Astrocyte (in vitro differentiated cells and primary cell): Measurements from ENCODE around the gene HLX. TPM values are rescaled to one million over a fixed set of nuclear protein-coding genes. Genes with fewer than 3 reads are reported as not detected.

Experiments used
- DNase-seq: peaks from one replicate; pipeline ENCODE4 v3.0.0-alpha.2; 2010; ENCODE audit warnings: low read depth
- FAIRE-seq: peaks from 2 replicates; lab custom pipeline; 2011; peaks lifted over from hg19 to GRCh38; lab: Jason Lieb, UNC
- H2AFZ ChIP-seq: 2 replicates; pipeline ENCODE4 v1.6.0; 2012; ENCODE audit warnings: low read depth, low read length, inconsistent platforms
- H3K27ac ChIP-seq: 2 replicates; pipeline ENCODE4 v1.5.1; 2011; ENCODE audit warnings: low read depth, low read length, inconsistent platforms
- H3K27me3 ChIP-seq: 2 replicates; pipeline ENCODE4 v1.6.0; 2011; ENCODE audit warnings: low read length, inconsistent platforms; ENCODE audit not compliant: insufficient read depth
- H3K36me3 ChIP-seq: 2 replicates; pipeline ENCODE4 v1.5.1; 2011; ENCODE audit warnings: low read length, inconsistent platforms; ENCODE audit not compliant: insufficient read depth
- H3K4me1 ChIP-seq: 2 replicates; pipeline ENCODE4 v1.5.1; 2011; ENCODE audit warnings: low read length, inconsistent platforms; ENCODE audit not compliant: insufficient read depth
- H3K4me2 ChIP-seq: 2 replicates; pipeline ENCODE4 v1.6.0; 2012; ENCODE audit warnings: low read length, inconsistent platforms
- H3K4me3 ChIP-seq: 2 replicates; pipeline ENCODE4 v1.5.1; 2011; ENCODE audit warnings: low read depth, mild to moderate bottlenecking, low read length, inconsistent platforms; ENCODE audit not compliant: insufficient read depth
- H3K79me2 ChIP-seq: 2 replicates; pipeline ENCODE4 v1.6.0; 2012; ENCODE audit warnings: mild to moderate bottlenecking, low read length, inconsistent platforms; ENCODE audit not compliant: insufficient read depth
- H3K9ac ChIP-seq: 2 replicates; pipeline ENCODE4 v1.6.0; 2012; ENCODE audit warnings: mild to moderate bottlenecking, low read length, inconsistent platforms
- H3K9me3 ChIP-seq: 2 replicates; pipeline ENCODE4 v1.5.1; 2012; ENCODE audit warnings: low read depth, mild to moderate bottlenecking, low read length, inconsistent platforms; ENCODE audit not compliant: insufficient read depth
- H4K20me1 ChIP-seq: 2 replicates; pipeline ENCODE4 v1.6.0; 2012; ENCODE audit warnings: low read length, inconsistent platforms; ENCODE audit not compliant: insufficient read depth
- H3K27ac Mint-ChIP-seq: one replicate; pipeline ENCODE4 v1.8.0; 2021; ENCODE audit warnings: mild to moderate bottlenecking, mixed read lengths; ENCODE audit not compliant: unreplicated experiment
- H3K27me3 Mint-ChIP-seq: one replicate; pipeline ENCODE4 v1.8.0; 2021; ENCODE audit warnings: low read depth, mixed read lengths; ENCODE audit not compliant: unreplicated experiment
- H3K36me3 Mint-ChIP-seq: one replicate; pipeline ENCODE4 v1.8.0; 2021; ENCODE audit warnings: low read depth, mixed read lengths; ENCODE audit not compliant: unreplicated experiment
- H3K4me1 Mint-ChIP-seq: one replicate; pipeline ENCODE4 v1.8.0; 2021; ENCODE audit warnings: low read depth, mixed read lengths; ENCODE audit not compliant: unreplicated experiment
- H3K4me3 Mint-ChIP-seq: one replicate; pipeline ENCODE4 v1.8.0; 2021; ENCODE audit warnings: mild to moderate bottlenecking, moderate library complexity, mixed read lengths; ENCODE audit not compliant: unreplicated experiment
- H3K9me3 Mint-ChIP-seq: one replicate; pipeline ENCODE4 v1.8.0; 2021; ENCODE audit warnings: mild to moderate bottlenecking, mixed read lengths; ENCODE audit not compliant: unreplicated experiment
- EZH2 ChIP-seq: IDR thresholded peaks from 2 replicates; pipeline ENCODE4 v1.6.1; 2012; ENCODE audit warnings: mild to moderate bottlenecking, low read length, inconsistent platforms; ENCODE audit not compliant: insufficient read depth
- total RNA-seq: library from RNA; stranded (reverse); gene quantifications from 2 replicates; pipeline ENCODE4 v1.2.1, GENCODE V29; 2021
- TF ChIP-seq, protein P1 (sequence below): IDR thresholded peaks from 2 replicates; pipeline ENCODE4 v1.5.1; 2011; ENCODE audit warnings: low read depth, mild to moderate bottlenecking, inconsistent platforms, low read length, moderate library complexity; ENCODE audit not compliant: insufficient read depth

The HLX gene
- total RNA-seq, 1 donor from 2014 or later = 1.4 TPM

DNA sequence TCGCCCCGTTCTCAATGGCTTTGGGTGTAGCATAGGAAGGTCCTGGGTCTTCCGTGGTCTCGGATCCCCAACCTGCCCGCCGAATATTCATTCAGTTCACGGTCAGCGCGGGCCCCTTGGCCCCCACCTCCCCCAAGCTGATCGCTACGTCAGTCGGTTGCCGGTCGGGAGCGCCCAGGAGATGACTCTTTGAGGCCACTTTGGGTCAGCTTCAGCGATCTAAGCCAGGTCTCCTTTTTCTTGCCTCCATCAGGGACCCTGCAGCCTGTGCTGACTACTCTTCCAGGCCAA, 12.8 kb downstream of the HLX start:
- H3K4me1 Mint-ChIP-seq = peaks cover 2% of the 10 kb centered on the region

DNA sequence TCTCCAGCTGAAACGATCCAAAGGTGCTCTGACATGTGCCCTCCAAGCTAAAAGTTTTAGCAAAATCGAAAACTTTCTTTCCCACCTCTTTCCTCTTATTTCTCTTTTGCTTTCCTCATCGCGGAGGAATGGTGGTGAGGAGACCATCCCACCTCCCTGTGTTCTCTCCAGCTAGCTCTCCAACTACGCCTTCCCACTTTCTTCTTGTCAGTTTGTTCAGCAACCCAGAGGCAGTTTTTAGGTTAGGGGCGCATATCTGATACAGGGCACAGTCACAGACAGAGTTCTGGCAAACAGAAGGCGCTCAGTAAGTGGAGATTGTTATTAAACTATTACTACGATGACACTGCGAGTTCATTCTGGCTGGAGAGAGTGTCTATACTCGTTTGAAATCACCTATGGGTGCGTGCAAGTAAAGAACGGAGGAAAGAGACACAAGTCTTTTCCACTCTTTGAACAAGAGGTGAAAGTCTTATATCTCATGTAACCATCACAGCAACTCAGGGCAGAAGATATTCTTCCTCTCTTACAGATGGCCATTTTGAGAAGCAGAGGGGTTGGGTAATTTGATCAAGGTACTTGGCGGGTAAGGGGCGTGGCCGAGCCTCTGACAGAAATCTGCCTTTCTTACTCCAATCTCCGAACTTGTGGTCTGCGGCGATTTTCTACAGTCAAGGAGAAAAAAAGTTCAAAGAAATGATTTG, 13.9 kb downstream of the HLX start:
- Mint-ChIP-seq H3K27ac (peak overlapping the region; percentile 34), H3K4me1 (peaks cover 2% of the 10 kb centered on the region), H3K4me3 (no peak overlapping the region), H3K9me3 (peaks cover 53% of the 10 kb centered on the region), H3K27me3 (peaks cover 97% of the 10 kb centered on the region), H3K36me3 (peaks cover 4% of the 10 kb centered on the region)
- no peak overlapping the region for H3K27ac ChIP-seq
- peaks cover 17% of the 10 kb centered on the region for H3K9me3 ChIP-seq
- H3K9ac ChIP-seq = no peak overlapping the region
- H2AFZ ChIP-seq = no peak overlapping the region
- TF ChIP-seq, protein P1, sequence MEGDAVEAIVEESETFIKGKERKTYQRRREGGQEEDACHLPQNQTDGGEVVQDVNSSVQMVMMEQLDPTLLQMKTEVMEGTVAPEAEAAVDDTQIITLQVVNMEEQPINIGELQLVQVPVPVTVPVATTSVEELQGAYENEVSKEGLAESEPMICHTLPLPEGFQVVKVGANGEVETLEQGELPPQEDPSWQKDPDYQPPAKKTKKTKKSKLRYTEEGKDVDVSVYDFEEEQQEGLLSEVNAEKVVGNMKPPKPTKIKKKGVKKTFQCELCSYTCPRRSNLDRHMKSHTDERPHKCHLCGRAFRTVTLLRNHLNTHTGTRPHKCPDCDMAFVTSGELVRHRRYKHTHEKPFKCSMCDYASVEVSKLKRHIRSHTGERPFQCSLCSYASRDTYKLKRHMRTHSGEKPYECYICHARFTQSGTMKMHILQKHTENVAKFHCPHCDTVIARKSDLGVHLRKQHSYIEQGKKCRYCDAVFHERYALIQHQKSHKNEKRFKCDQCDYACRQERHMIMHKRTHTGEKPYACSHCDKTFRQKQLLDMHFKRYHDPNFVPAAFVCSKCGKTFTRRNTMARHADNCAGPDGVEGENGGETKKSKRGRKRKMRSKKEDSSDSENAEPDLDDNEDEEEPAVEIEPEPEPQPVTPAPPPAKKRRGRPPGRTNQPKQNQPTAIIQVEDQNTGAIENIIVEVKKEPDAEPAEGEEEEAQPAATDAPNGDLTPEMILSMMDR = no peak
- TF ChIP-seq EZH2 = no peak
- no peaks in the 10 kb centered on the region for H3K36me3 ChIP-seq
- H3K4me1 ChIP-seq = peaks cover 11% of the 10 kb centered on the region
- no peaks in the 10 kb centered on the region for H4K20me1 ChIP-seq
- H3K79me2 ChIP-seq = no peaks in the 10 kb centered on the region
- FAIRE-seq (no peak), DNase-seq (no peak)
- H3K27me3 ChIP-seq = peaks cover 85% of the 10 kb centered on the region
- H3K4me2 ChIP-seq = peak overlapping the region; percentile 86
- H3K4me3 ChIP-seq = no peak overlapping the region

More for the DNA sequence above, 12.8 kb downstream of the HLX start:
- TF ChIP-seq, protein P1 = no peak
- TF ChIP-seq EZH2 = no peak
- H3K27ac Mint-ChIP-seq = no peak overlapping the region
- Histone ChIP-seq H3K79me2 (no peaks in the 10 kb centered on the region), H4K20me1 (no peaks in the 10 kb centered on the region), H3K27me3 (peaks cover 94% of the 10 kb centered on the region), H3K4me1 (peaks cover 14% of the 10 kb centered on the region), H3K27ac (no peak overlapping the region), H2AFZ (no peak overlapping the region), H3K4me2 (no peak overlapping the region), H3K9me3 (peaks cover 17% of the 10 kb centered on the region), H3K9ac (no peak overlapping the region), H3K4me3 (no peak overlapping the region), H3K36me3 (no peaks in the 10 kb centered on the region)
- no peak for DNase-seq
- peaks cover 54% of the 10 kb centered on the region for H3K9me3 Mint-ChIP-seq
- no peak overlapping the region for H3K4me3 Mint-ChIP-seq
- peaks cover 4% of the 10 kb centered on the region for H3K36me3 Mint-ChIP-seq
- H3K27me3 Mint-ChIP-seq = peaks cover 97% of the 10 kb centered on the region
- no peak for FAIRE-seq

DNA sequence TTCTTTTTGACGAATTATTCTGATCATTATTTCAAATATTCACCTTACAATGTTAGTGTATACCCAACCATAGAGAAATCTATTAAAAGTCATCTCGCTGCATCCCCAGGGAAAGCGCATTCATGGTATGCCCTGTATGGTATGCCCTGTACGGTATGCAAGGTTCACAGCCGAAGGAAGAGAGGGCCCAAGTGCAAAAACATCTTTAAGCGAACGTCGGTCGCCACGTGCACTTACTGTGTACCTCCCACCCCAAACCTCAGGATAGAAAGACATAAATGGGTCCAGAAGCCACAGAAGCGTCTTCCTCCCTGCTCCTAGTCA, 14.4 kb downstream of the HLX start:
- peak overlapping the region; percentile 62 for H2AFZ ChIP-seq
- H3K27ac Mint-ChIP-seq = peak overlapping the region; percentile 34
- peaks cover 79% of the 10 kb centered on the region for H3K27me3 ChIP-seq
- peak overlapping the region; percentile 49 for H3K4me3 ChIP-seq
- TF ChIP-seq EZH2 = no peak
- TF ChIP-seq, protein P1 = no peak
- no peak overlapping the region for H3K27ac ChIP-seq
- H3K79me2 ChIP-seq = no peaks in the 10 kb centered on the region
- H3K4me1 ChIP-seq = peaks cover 11% of the 10 kb centered on the region
- peak overlapping the region; percentile 86 for H3K4me2 ChIP-seq
- peaks cover 2% of the 10 kb centered on the region for H3K4me1 Mint-ChIP-seq
- peaks cover 17% of the 10 kb centered on the region for H3K9me3 ChIP-seq
- no peak for DNase-seq
- no peaks in the 10 kb centered on the region for H4K20me1 ChIP-seq
- H3K36me3 ChIP-seq = no peaks in the 10 kb centered on the region
- peak overlapping the region; percentile 45 for H3K4me3 Mint-ChIP-seq
- H3K9me3 Mint-ChIP-seq = peaks cover 51% of the 10 kb centered on the region
- peaks cover 96% of the 10 kb centered on the region for H3K27me3 Mint-ChIP-seq
- FAIRE-seq = no peak
- H3K36me3 Mint-ChIP-seq = peaks cover 4% of the 10 kb centered on the region
- no peak overlapping the region for H3K9ac ChIP-seq
